Activated T-cell treated with anti-CD3 and anti-CD28 coated beads for 24 hours (primary cell): ENCODE data around the gene JADE2.

ENCODE experiments used
- DNase-seq: peaks from one replicate; pipeline ENCODE4 v3.0.0-alpha.2; 2020; ENCODE audit warnings: low read depth

JADE2 gene

DNA sequence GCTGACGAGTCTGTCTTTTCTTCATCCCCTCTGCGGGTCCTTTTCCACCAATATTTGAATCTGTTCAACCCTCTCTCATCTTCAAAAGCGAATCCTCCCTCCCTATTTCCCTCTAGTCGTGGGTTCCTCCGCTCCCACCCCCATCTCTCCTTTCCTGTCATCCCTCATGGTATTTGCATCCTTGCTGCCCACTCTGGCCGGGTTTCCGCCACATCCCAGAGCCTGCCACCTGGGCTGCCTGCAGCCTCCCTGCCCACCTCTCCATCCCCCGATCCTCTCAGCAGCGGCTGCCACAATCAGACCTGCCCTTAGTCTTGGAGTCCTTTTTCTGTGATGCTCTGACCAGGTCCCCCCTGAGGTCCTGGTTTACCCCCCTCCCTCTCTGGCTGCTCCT lies 44.9 kb downstream of the JADE2 start:
- no peak for DNase-seq

DNA sequence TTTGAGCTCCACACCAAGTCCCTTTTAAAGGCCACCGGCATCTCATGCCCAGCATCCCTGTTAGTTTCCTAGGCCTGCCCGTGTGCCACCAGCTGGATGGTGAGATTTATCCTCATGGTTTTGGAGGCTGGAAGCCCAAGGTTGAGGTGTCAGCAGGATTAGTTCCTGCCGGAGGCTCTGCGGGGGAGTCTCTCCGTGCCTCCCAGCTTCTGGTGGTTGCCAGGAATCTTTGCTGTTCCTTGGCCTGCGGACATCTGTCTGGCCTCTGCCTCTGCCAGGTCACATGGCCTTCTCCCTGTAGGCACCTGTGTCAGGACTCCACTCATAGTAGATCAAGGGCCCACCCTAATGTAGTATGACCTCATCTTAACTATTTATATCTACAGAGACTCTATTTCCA lies 45.4 kb downstream of the JADE2 start:
- no peak for DNase-seq

DNA sequence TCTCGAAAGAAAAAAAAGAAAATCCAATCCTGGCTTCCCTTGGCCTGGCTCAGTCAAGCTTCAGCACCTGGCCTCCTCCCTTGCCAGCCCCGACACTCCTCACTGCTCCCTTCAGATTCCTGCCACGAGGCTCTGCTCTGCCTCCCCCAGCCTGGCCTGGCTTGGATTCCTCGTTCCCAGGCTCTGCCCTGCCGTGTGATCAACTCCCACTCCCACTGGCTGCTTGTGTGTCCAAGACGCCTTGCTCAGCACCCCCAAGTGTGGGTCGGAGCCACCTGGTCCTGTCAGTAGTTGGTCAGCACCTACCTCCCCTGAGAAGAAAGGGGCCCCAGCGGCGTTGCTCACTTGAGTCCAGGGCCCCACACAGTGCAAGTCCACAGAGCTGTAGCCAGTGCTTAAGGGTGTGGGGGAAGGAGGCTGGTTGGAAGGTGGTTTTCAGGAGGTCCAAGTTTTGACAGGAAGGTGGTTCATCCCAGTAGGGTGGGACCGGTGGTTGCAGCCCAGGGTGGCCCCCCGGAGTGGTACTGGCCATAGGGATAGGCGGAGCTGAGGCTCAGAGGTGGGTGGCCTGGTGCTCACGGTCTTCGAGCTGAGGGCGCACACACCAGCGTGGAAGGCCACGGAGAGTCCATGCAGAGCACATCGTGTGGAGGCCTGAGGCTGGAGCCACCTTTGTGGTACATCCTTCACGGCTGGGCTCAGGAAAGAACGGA lies 46.4 kb downstream of the JADE2 start:
- DNase-seq, result no peak

DNA sequence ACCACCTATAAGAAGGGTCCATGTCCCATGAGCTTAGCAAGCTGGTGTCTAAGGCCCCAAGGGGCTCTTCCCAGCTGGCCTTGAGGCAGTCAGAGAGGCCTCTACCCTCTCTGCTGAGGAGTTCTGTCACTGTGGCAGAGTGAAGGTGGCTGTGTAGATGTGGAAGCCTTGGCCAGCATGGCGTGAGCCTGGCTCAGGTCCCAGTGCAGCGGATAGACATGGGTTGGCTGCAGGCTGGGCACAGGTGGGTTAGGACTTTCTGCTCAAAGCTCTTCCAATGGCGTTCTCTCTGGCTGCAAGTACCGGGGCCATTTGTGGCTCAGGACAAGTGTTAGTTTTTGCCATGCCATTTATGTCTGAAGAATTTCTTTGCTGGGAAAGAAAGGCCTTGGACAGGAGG lies 47.3 kb downstream of the JADE2 start:
- DNase-seq, result no peak

- DNase-seq, result no peak
Observed at GRCh38 chr5:134574521-134574920, 49.1 kb downstream of the JADE2 start.

- no peak for DNase-seq
Observed at GRCh38 chr5:134575316-134575715, 49.8 kb downstream of the JADE2 start.

DNA sequence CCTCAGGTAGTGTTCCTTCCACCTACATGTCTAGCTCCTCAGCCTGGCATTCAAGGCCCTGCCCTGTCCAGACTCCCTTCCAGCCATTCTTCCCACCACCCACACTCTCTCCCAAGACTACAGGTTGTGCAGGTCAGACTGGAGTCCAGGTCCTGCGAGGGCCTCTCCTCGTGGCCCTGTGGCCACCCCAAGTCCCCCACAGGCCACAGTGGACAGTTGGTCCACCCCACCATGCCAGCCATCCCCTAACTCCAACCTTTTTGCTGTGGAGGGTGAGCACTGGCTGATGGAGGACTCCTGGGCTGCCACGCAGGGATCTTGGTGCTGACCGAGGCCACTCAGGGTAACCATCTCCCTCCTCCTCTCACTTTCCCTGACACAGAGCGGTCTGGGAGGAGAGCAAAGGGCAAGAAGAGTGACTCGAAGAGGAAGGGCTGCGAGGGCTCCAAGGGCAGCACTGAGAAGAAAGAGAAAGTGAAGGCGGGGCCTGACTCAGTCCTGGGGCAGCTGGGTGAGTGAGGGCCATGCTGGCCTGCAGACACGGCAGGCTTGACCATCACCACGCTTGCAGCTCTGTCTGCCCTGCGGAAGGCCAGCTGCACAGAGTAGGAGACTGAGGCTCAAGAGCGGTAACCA lies 51.0 kb downstream of the JADE2 start:
- no peak for DNase-seq

DNA sequence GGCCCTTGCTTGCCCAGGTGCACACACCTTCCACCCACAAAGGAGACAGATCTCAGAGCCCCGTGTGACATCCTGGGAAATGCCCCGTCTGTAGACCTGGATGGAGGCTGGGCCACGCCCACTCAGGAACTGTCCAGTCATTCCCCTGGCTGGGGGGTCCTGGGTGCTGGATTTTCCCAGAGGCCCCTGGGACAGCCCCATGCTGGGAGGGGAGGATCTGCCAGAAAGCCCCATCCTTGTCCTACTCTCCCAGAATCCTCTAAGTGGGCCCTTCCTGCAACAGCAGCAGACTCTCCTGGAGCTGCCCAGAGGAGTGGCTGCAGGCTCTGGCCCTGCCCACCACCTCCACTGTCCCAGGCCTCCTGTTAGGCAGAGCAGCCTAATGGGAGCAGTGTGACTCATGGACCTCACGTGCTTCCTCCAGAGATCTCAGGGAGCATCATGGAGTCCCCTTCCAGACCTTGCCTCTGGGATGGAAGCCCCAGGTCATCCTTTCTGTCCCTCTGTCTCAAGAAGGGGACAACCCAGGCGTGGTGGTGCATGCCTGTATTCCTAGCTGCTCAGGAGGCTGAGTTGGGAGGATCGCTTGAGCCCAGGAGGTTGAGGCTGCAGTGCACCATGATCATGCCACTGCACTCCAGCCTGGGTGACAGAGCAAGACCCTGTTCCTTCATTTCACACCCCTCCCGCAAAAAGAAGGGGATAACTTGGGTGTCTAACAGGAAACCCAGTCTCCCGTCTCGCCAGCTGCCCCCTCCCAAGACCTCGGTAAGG lies 51.7 kb downstream of the JADE2 start:
- DNase-seq, result no peak

GRCh38 chr5:134577796-134578577 lies 52.5 kb downstream of the JADE2 start:
- peak; percentile 69 for DNase-seq

DNA sequence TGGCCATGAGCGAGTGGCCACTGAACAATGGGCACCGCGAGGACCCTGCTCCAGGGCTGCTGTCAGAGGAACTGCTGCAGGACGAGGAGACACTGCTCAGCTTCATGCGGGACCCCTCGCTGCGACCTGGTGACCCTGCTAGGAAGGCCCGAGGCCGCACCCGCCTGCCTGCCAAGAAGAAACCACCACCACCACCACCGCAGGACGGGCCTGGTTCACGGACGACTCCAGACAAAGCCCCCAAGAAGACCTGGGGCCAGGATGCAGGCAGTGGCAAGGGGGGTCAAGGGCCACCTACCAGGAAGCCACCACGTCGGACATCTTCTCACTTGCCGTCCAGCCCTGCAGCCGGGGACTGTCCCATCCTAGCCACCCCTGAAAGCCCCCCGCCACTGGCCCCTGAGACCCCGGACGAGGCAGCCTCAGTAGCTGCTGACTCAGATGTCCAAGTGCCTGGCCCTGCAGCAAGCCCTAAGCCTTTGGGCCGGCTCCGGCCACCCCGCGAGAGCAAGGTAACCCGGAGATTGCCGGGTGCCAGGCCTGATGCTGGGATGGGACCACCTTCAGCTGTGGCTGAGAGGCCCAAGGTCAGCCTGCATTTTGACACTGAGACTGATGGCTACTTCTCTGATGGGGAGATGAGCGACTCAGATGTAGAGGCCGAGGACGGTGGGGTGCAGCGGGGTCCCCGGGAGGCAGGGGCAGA lies 53.3 kb downstream of the JADE2 start:
- DNase-seq, result no peak

DNA sequence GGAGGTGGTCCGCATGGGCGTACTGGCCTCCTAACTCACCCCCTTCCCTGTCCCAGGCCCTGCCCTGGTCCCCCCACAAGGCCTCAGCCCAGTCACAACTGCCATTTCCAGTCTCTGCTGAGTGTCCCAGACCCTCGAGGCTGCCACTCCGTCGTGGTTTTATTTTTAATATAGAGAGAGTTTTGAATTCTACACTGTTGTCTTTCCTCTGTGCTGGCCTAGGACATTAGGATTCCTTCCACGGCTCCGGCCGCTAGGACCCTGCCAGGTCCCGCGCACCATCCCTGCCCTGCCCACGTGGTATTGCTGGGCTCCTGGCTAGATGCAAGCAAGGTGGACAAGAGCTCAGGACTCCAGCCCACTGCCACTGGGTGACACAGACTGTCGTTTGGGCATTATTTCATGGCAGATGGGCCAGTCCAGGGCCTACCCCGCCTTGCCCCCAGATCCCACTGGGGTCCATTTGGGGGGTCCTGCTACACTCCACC lies 53.9 kb downstream of the JADE2 start:
- no peak for DNase-seq

- DNase-seq, result no peak
Observed at GRCh38 chr5:134580001-134580460, 54.6 kb downstream of the JADE2 start.

- DNase-seq, result no peak
Observed at GRCh38 chr5:134581241-134581981, 55.9 kb downstream of the JADE2 start.

GRCh38 chr5:134582281-134582680 lies 56.8 kb downstream of the JADE2 start:
- no peak for DNase-seq

- no peak for DNase-seq
Observed at GRCh38 chr5:134582941-134583340, 57.5 kb downstream of the JADE2 start.

GRCh38 chr5:134583766-134584165 lies 58.3 kb downstream of the JADE2 start:
- no peak for DNase-seq

DNA sequence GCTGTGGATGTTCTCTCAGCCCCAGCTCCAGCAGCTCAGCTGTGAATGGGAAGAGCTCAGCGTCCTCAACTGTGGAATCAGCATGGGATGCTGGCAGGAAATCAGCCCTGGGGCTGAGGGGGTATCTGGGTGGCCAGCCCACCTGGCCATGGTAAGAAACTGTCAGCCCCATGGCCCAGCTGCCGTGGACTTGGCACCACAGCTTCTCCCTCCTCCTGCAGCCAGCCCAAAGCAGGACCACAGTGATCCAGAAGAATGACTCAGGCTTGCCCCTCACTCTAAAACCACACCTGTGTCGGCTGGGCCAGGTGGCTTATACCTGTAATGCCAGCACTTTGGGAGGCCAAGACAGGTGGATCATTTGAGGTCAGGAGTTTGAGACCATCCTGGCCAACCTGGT lies 59.2 kb downstream of the JADE2 start:
- DNase-seq, result no peak

DNA sequence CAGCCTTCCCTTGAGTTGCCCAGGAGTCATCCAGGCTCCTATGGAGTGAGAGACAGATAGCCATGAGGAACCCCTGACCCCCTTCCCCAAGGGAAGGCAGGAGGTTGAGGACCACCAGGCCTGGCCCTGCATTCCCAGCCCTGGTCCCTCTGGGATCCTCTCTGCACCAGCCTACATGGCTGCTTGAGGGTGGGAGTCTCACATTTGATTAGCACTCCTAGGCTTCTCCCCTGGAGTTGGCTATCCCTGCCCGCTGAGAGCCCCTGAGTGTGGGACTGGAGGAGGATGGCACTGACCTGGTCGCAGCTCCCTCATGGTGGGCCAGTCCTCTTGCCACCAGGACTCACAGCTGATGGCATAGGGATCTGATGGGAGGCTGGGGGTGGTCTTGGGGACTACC lies 60.5 kb downstream of the JADE2 start:
- DNase-seq, result no peak

DNA sequence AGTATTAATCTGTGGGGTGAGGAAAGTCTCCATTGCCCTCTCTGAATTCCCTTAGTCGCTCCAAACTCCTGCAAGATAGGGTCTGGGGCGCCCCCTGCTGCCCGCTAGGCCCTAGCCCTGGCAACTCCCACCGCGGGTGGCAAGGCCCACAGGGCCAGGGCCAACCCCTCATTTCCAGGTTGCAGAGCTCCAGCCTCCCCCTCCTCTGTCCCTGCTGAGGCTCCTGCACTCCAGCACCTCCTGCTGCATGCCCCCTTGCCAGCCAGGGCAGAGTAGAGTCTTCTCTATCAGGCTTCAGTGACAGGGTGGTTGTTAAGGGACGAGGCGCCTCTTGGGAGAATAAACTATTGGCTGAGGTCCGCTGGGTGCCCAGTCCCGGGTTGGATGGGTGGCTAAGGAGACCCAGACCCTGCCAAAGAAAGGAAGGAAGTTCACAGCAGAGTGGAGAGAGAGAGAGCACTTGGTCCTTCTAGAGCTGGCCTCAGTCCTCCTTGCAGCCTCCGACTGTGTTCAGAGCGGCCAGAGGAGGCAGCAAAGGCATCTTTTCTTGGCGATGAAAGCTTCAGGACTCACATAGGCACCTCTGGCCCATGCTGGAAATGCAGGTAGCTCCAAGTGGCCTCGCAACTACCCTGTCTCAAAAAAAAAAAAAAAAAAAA lies 61.5 kb downstream of the JADE2 start:
- DNase-seq, result peak; percentile 78

- peak; percentile 21 for DNase-seq
Observed at GRCh38 chr5:134590992-134591659, 65.7 kb downstream of the JADE2 start.
